Activated T-cell treated with anti-CD3 and anti-CD28 coated beads, Interleukin-2, amount 50 U/mL, for 48 hours (primary cell): ENCODE results near the gene CSNK1D.
A peak's percentile ranks its signal among the peaks of the same experiment; 100 is the strongest.
"Not testable (repeated sequence)": the region's sequence is repeated elsewhere in the genome, so short reads cannot be mapped to it uniquely, and the experiment has no call there.

Experiments used
- DNase-seq, 2 experiments: peaks; one replicate each; pipeline ENCODE4 v3.0.0-alpha.2; 2020

Gene CSNK1D

GRCh38 chr17:82212331-82213250 is 60.9 kb downstream of the CSNK1D start, which contains the start of gene CCDC57:
Gene CCDC57 (minus strand): TSS chr17:82212842. CDS start chr17:82201944, 10,898 bp downstream.
- peak; percentile 82 to 87 for DNase-seq

- DNase-seq = not testable (repeated sequence)
Measured at GRCh38 chr17:82210655-82211054, 62.8 kb downstream of the CSNK1D start.

GRCh38 chr17:82205720-82206508 is 67.6 kb downstream of the CSNK1D start:
- peak; percentile 88 to 89 for DNase-seq

GRCh38 chr17:82204831-82205719 is 68.4 kb downstream of the CSNK1D start:
- peak; percentile 69 to 74 for DNase-seq

GRCh38 chr17:82203920-82204319 is 69.6 kb downstream of the CSNK1D start:
- no peak for DNase-seq

GRCh38 chr17:82202981-82203380 is 70.5 kb downstream of the CSNK1D start:
- DNase-seq = peak; percentile 44 to 53

- DNase-seq = peak in 1 of 2 experiments; percentile 44
Measured at GRCh38 chr17:82201498-82201910, 72.0 kb downstream of the CSNK1D start.

- peak; percentile 72 to 76 for DNase-seq
Measured at GRCh38 chr17:82200743-82201497, 72.6 kb downstream of the CSNK1D start.

GRCh38 chr17:82200135-82200534 is 73.4 kb downstream of the CSNK1D start:
- DNase-seq = no peak

GRCh38 chr17:82199496-82199895 is 74.0 kb downstream of the CSNK1D start:
- DNase-seq = no peak

GRCh38 chr17:82198092-82198491 is 75.4 kb downstream of the CSNK1D start:
- DNase-seq = no peak

GRCh38 chr17:82195675-82196672 is 77.5 kb downstream of the CSNK1D start:
- DNase-seq = no peak

GRCh38 chr17:82194765-82195164 is 78.7 kb downstream of the CSNK1D start:
- DNase-seq = no peak

GRCh38 chr17:82193520-82194220 is 79.8 kb downstream of the CSNK1D start:
- no peak for DNase-seq

GRCh38 chr17:82193050-82193449 is 80.5 kb downstream of the CSNK1D start:
- DNase-seq = not testable (repeated sequence)
